ENCODE measurements around the gene CARNS1. TPM values are rescaled to one million over a fixed set of nuclear protein-coding genes. Genes with fewer than 3 reads are reported as not detected.

CARNS1 gene
- total RNA-seq, 1 donor from 2014 or later, result 78.4 TPM

GRCh38 chr11:67441098-67441563, 25.7 kb downstream of the CARNS1 start:
- DNase-seq (ENCODE audit: low spot score), result no peak

- DNase-seq (ENCODE audit: low spot score), result no peak
Observed at GRCh38 chr11:67441731-67442351, 26.4 kb downstream of the CARNS1 start.

GRCh38 chr11:67442504-67443404, 27.3 kb downstream of the CARNS1 start:
- DNase-seq (ENCODE audit: low spot score), result no peak

- DNase-seq (ENCODE audit: low spot score), result no peak
Observed at GRCh38 chr11:67445515-67445914, 30.0 kb downstream of the CARNS1 start.

GRCh38 chr11:67448220-67448609, 32.7 kb downstream of the CARNS1 start:
- no peak for DNase-seq (ENCODE audit: low spot score)

- DNase-seq (ENCODE audit: low spot score), result no peak
Observed at GRCh38 chr11:67449116-67449844, 33.8 kb downstream of the CARNS1 start.

GRCh38 chr11:67450796-67451657, 35.5 kb downstream of the CARNS1 start:
- no peak for DNase-seq (ENCODE audit: low spot score)

GRCh38 chr11:67451658-67451976, 36.1 kb downstream of the CARNS1 start:
- no peak for DNase-seq (ENCODE audit: low spot score)

GRCh38 chr11:67452141-67452952, 36.9 kb downstream of the CARNS1 start, which contains the start of gene GPR152:
TSS of gene GPR152 (minus strand) at chr11:67452729. CDS start at chr11:67452724, 5 bp downstream.
- no peak for DNase-seq (ENCODE audit: low spot score)

GRCh38 chr11:67453816-67454732, 38.6 kb downstream of the CARNS1 start:
- no peak for DNase-seq (ENCODE audit: low spot score)

GRCh38 chr11:67455054-67455453, 39.6 kb downstream of the CARNS1 start, which contains the start of gene CABP4:
TSS of gene CABP4 (plus strand) at chr11:67455354. CDS start at chr11:67455424, 70 bp downstream.
- DNase-seq (ENCODE audit: low spot score), result no peak

GRCh38 chr11:67456068-67456705, 40.7 kb downstream of the CARNS1 start:
- DNase-seq (ENCODE audit: low spot score), result no peak

GRCh38 chr11:67457453-67457852, 42.0 kb downstream of the CARNS1 start:
- DNase-seq (ENCODE audit: low spot score), result no peak

GRCh38 chr11:67458266-67458665, 42.8 kb downstream of the CARNS1 start:
- DNase-seq (ENCODE audit: low spot score), result no peak

- no peak for DNase-seq (ENCODE audit: low spot score)
Observed at GRCh38 chr11:67463186-67463585, 47.7 kb downstream of the CARNS1 start.

- peak; percentile 80 for DNase-seq (ENCODE audit: low spot score)
Observed at GRCh38 chr11:67463680-67464410, 48.4 kb downstream of the CARNS1 start.

- peak; percentile 93 for DNase-seq (ENCODE audit: low spot score)
Observed at GRCh38 chr11:67464411-67465188, 49.1 kb downstream of the CARNS1 start.
